C4-2B (cell line): Measurements from ENCODE around the gene JAM2.
A peak's percentile ranks its signal among the peaks of the same experiment; 100 is the strongest.
"Not testable (repeated sequence)": the region's sequence is repeated elsewhere in the genome, so short reads cannot be mapped to it uniquely, and the experiment has no call there.

Source experiments
- H3K27ac ChIP-seq: fragments of 450-650 bp; 2 replicates; pipeline ENCODE4 v1.5.1; 2017
- ZFX ChIP-seq: fragments of 450-650 bp; IDR thresholded peaks from 2 replicates; pipeline ENCODE4 v1.6.1; 2017
- TF ChIP-seq, protein P1 (sequence below): fragments of 450-650 bp; conservative IDR thresholded peaks from 2 replicates; pipeline ENCODE4 v1.5.1; 2017; ENCODE audit warnings: mild to moderate bottlenecking

Gene JAM2

DNA sequence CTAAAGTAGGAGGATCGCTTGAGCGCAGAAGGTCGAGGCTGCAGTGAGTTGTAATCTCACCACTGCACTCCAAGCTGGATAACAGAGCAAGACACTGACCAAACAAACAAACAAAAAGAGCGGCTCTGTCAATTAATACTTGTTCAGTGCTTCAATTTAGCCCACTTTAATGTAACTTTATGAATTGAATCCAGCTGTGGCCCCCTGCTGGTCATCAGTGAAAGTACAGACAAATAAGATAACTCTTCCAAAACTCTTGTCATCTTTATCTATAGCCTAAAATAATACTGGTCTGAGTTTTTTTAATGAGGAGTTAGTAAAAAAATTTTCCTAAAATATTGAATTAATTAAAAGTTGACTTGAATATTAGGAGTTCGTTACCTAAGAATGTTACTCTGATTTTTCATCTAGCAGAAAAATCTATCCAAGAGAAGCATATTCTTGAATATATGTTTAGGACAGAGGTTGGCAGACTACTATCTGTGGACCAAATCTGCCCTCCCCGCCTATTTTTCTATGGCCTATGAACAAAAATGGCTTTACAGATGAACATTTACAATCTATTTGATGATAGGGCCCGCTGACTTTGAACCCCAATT is 69.5 kb downstream of the JAM2 start:
- TF ChIP-seq, protein P1, sequence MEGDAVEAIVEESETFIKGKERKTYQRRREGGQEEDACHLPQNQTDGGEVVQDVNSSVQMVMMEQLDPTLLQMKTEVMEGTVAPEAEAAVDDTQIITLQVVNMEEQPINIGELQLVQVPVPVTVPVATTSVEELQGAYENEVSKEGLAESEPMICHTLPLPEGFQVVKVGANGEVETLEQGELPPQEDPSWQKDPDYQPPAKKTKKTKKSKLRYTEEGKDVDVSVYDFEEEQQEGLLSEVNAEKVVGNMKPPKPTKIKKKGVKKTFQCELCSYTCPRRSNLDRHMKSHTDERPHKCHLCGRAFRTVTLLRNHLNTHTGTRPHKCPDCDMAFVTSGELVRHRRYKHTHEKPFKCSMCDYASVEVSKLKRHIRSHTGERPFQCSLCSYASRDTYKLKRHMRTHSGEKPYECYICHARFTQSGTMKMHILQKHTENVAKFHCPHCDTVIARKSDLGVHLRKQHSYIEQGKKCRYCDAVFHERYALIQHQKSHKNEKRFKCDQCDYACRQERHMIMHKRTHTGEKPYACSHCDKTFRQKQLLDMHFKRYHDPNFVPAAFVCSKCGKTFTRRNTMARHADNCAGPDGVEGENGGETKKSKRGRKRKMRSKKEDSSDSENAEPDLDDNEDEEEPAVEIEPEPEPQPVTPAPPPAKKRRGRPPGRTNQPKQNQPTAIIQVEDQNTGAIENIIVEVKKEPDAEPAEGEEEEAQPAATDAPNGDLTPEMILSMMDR = peak; percentile 83
- TF ChIP-seq ZFX = no peak
- H3K27ac ChIP-seq = no peak overlapping the region

DNA sequence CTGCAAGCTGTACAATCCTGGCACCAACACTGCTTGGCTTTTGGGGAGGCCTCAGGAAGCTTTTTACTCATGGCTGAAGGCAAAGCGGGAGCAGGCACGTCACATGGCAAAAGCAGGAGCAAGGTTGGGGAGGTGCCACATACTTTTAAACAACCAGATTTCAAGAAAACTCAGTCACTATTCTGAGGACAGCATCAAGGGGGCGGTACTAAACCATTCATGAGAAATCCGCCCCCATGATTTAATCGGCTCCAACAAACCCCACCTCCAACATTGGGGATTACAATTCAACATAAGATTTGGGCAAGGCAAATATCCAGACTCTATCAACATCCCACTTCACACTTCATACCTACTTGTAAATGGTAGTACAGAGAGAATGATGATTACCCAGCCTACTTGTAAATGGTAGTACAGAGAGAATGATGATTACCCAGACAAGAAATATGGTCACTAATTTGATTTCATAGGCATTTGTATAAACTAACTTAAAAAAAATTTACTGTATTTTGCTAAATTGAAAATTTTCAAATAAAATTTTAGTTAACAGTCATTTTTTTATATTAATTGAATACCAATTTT is 70.7 kb downstream of the JAM2 start:
- TF ChIP-seq, protein P1 = no peak
- TF ChIP-seq ZFX = no peak
- no peak overlapping the region for H3K27ac ChIP-seq

DNA sequence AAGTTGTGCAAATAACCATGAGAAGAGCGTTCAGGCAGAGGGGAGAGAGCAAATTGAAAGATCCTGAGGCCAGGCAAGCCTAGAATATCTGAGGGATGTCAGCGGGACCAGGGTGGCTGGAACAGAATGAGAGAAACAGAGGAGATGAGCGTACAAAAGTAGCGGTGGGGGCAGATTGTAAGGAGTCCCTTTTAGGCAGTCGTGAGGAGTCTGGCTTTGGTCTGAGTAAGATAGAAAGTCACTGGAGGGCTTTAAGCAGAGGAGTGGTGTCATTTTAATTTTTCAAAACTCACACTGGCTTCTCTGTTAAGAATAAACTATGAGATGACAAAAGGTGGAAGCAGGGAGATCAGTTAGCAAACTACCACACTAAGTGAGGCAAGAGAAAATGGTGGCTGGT is 71.5 kb downstream of the JAM2 start:
- no peak overlapping the region for H3K27ac ChIP-seq
- no peak for TF ChIP-seq ZFX
- TF ChIP-seq, protein P1 = no peak

DNA sequence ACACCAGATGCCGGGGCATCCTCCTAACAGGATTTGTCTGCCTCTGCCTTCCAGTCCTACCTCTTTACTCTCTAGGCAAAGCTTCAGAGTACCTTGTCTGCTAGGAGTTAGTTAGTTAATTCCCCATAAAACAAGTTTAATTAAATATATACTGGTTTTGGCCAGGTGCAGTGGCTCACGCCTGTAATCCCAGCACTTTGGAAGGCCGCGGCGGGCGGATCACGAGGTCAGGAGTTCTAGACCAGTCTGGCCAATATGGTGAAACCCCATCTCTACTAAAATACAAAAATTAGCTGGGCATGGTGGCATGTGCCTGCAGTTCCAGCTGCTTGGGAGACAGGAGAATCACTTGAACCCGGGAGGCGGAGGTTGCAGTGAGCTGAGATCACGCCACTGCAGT is 75.0 kb downstream of the JAM2 start:
- not testable (repeated sequence) for H3K27ac ChIP-seq

DNA sequence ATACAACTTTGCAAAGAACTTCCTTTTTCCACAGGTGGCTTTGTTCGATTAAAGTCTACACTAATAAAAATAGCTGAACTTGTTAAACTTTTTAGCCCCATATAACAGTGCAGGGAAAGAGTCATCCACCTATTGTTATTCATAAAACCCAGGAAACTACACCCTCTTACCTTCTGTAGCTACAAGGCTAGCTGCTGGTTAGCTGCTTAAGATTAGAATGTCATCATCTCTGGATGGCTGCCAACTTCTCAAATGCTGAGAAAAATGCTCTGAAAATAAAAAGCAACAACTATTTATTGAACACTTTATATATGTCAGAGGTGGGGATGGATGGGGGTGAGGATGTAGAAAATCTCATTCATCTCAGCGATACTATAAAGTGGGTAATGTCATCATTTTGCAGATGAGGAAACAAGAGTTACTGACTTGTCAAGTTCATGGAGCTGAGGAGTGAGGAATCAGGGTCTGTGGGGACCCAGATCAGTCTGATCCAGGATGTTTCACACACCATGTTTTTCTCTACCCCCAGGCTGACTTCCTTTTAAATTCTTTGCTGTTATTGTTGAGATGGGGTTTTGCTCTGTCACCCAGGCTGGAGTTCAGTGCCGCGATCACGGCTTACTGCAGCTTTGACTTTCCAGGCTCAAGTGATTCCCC is 78.6 kb downstream of the JAM2 start:
- no peak overlapping the region for H3K27ac ChIP-seq
- no peak for TF ChIP-seq ZFX
- TF ChIP-seq, protein P1 = no peak

DNA sequence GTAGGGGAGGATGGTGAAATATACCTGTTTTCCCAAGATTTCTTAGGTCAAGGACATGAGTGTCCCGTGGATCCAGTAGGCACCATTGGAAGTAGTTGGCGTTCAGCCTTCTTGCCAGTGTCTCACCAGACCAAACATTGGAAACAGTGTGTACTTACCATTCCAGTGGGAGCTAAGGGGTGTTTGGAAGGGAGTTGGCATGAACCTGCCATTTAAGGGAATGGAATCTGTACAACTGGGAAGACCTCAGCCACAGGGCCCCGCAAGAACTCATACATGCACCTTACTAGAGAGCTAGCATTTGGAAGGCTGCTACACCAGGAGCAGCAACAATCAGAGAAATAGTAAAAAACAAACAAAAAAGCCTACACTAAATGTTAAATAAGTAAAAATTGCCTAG is 82.9 kb downstream of the JAM2 start:
- no peak overlapping the region for H3K27ac ChIP-seq
- no peak for TF ChIP-seq ZFX
- TF ChIP-seq, protein P1 = no peak

DNA sequence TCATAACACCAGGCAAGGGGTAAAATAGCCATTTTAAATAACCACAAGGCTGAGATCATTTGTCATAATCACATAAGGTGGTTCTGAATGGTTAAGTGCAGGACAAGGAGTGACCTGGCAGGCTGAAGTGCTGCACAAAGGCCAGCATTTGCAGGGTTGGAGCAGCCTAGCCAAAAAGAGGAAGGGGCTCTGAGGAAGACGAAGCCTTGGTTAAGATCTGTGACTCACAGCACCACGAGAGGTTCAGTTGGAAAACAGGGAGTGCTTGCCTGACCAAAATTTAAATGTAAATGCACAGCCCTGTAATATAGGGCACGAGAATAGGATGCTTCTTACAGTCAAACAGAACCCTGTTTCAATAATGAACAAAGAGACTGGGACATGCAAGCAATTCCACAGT is 83.6 kb downstream of the JAM2 start:
- no peak overlapping the region for H3K27ac ChIP-seq
- TF ChIP-seq, protein P1 = no peak
- TF ChIP-seq ZFX = no peak
